Kidney epithelial cell (primary cell): ENCODE results near the gene IZUMO4. TPM values are rescaled to one million over a fixed set of nuclear protein-coding genes. Genes with fewer than 3 reads are reported as not detected.

Experiments used
- DNase-seq: peaks from one replicate; pipeline ENCODE4 v3.0.0-alpha.2; 2010; ENCODE audit warnings: low read depth
- H3K27me3 ChIP-seq: 2 replicates; pipeline ENCODE4 v1.6.0; 2011; ENCODE audit warnings: low read length; ENCODE audit not compliant: control insufficient read depth, insufficient read depth
- H3K36me3 ChIP-seq: 2 replicates; pipeline ENCODE4 v1.5.1; 2011; ENCODE audit warnings: low read length; ENCODE audit not compliant: control insufficient read depth, insufficient read depth
- H3K4me3 ChIP-seq: 2 replicates; pipeline ENCODE4 v1.5.1; 2011; ENCODE audit warnings: low read depth, mild to moderate bottlenecking, control low read depth, low read length
- CTCF ChIP-seq: IDR thresholded peaks from 2 replicates; pipeline ENCODE4 v1.5.1; 2011; ENCODE audit warnings: mild to moderate bottlenecking, moderate library complexity, low read length, control low read depth, inconsistent platforms; ENCODE audit not compliant: insufficient read depth, poor library complexity, severe bottlenecking
- total RNA-seq: library from RNA; depleted of rRNA; stranded (reverse); fragments of >200 nt; gene quantifications from 2 replicates; pipeline ENCODE4 v1.2.3, GENCODE V29; 2015

The IZUMO4 gene
- total RNA-seq, 1 donor from 2014 or later = 3.8 TPM

- TF ChIP-seq CTCF = no peak
- no peaks in the 10 kb centered on the region for H3K27me3 ChIP-seq
- peak overlapping the region; percentile 92 for H3K4me3 ChIP-seq
- peaks cover 3% of the 10 kb centered on the region for H3K36me3 ChIP-seq
- no peak for DNase-seq
These were observed 46.9 kb upstream of the IZUMO4 start for GRCh38 chr19:2049741-2050348.

- peaks cover 3% of the 10 kb centered on the region for H3K36me3 ChIP-seq
- no peak for TF ChIP-seq CTCF
- DNase-seq = no peak
- peak overlapping the region; percentile 92 for H3K4me3 ChIP-seq
- H3K27me3 ChIP-seq = no peaks in the 10 kb centered on the region
These were observed 46.2 kb upstream of the IZUMO4 start for GRCh38 chr19:2050349-2050990.

- DNase-seq = no peak
- no peaks in the 10 kb centered on the region for H3K27me3 ChIP-seq
- H3K36me3 ChIP-seq = peaks cover 3% of the 10 kb centered on the region
- H3K4me3 ChIP-seq = peak within 1 kb of the TSS; percentile 92
- TF ChIP-seq CTCF = peak; percentile 38
These were observed 45.5 kb upstream of the IZUMO4 start, which contains the start of gene MKNK2 for GRCh38 chr19:2050991-2051772. MKNK2 (minus strand) TSS chr19:2051244; CDS start chr19:2050851, 393 bp downstream.

GRCh38 chr19:2051773-2052704, 44.7 kb upstream of the IZUMO4 start:
- no peak for DNase-seq
- TF ChIP-seq CTCF = no peak
- Histone ChIP-seq H3K36me3 (peaks cover 2% of the 10 kb centered on the region), H3K4me3 (no peak overlapping the region), H3K27me3 (no peaks in the 10 kb centered on the region)

- Histone ChIP-seq H3K27me3 (no peaks in the 10 kb centered on the region), H3K4me3 (no peak overlapping the region), H3K36me3 (no peaks in the 10 kb centered on the region)
- no peak for DNase-seq
- TF ChIP-seq CTCF = no peak
These were observed 42.9 kb upstream of the IZUMO4 start for GRCh38 chr19:2053601-2054389.
